GM21717 (cell line): ENCODE data around the gene ERO1B.
A peak's percentile ranks its signal among the peaks of the same experiment; 100 is the strongest.

Experiments
- ATAC-seq: cut with Tn5 transposase; IDR thresholded peaks from one replicate; pipeline ENCODE4 v1.9.1; 2021; ENCODE audit warnings: mild to moderate bottlenecking, moderate library complexity; ENCODE audit not compliant: unreplicated experiment

ERO1B gene

GRCh38 chr1:236301080-236301957, 19.6 kb upstream of the ERO1B start:
- no peak for ATAC-seq

GRCh38 chr1:236297161-236297560, 15.4 kb upstream of the ERO1B start:
- ATAC-seq, result no peak

GRCh38 chr1:236292425-236292824, 10.7 kb upstream of the ERO1B start:
- no peak for ATAC-seq

GRCh38 chr1:236289492-236290131, 7.9 kb upstream of the ERO1B start:
- ATAC-seq, result no peak

GRCh38 chr1:236288620-236288976, 6.8 kb upstream of the ERO1B start:
- no peak for ATAC-seq

GRCh38 chr1:236287757-236288619, 6.2 kb upstream of the ERO1B start:
- ATAC-seq, result no peak

GRCh38 chr1:236287356-236287755, 5.6 kb upstream of the ERO1B start:
- no peak for ATAC-seq

- ATAC-seq, result peak; percentile 61
These were observed 2.5 kb upstream of the ERO1B start for GRCh38 chr1:236284291-236284721.

GRCh38 chr1:236282719-236283118, 961 bp upstream of the ERO1B start:
- no peak for ATAC-seq

- ATAC-seq, result peak; percentile 16
These were observed 613 bp upstream of the ERO1B start for GRCh38 chr1:236282425-236282716.

- ATAC-seq, result peak; percentile 11
These were observed 532 bp downstream of the ERO1B start for GRCh38 chr1:236281198-236281653.

GRCh38 chr1:236280438-236281197, 1.1 kb downstream of the ERO1B start:
- no peak for ATAC-seq

- ATAC-seq, result no peak
These were observed 6.2 kb downstream of the ERO1B start for GRCh38 chr1:236275586-236275985.

GRCh38 chr1:236275061-236275460, 6.7 kb downstream of the ERO1B start:
- ATAC-seq, result no peak

GRCh38 chr1:236273358-236273757, 8.4 kb downstream of the ERO1B start:
- no peak for ATAC-seq

- ATAC-seq, result peak; percentile 47
These were observed 12.3 kb downstream of the ERO1B start for GRCh38 chr1:236269439-236269838.

- no peak for ATAC-seq
These were observed 19.9 kb downstream of the ERO1B start for GRCh38 chr1:236261898-236262297.

GRCh38 chr1:236261033-236261432, 20.7 kb downstream of the ERO1B start:
- ATAC-seq, result no peak

- ATAC-seq, result no peak
These were observed 22.7 kb downstream of the ERO1B start for GRCh38 chr1:236259043-236259442.

GRCh38 chr1:236258114-236258622, 23.6 kb downstream of the ERO1B start:
- ATAC-seq, result no peak

- no peak for ATAC-seq
These were observed 24.5 kb downstream of the ERO1B start for GRCh38 chr1:236257216-236257615.
